B cell (primary cell): Measurements from ENCODE around the gene TMEM132D.

Source experiments
- EZH2 ChIP-seq: IDR thresholded peaks from 2 replicates; pipeline ENCODE4 v1.6.1; 2012; ENCODE audit warnings: borderline replicate concordance, low read depth, mild to moderate bottlenecking, moderate library complexity, low read length; ENCODE audit not compliant: insufficient read depth, poor library complexity, severe bottlenecking
- TF ChIP-seq, protein P1 (sequence below): fragments of 200-600 bp; IDR thresholded peaks from one replicate; pipeline ENCODE4 v1.8.0; 2022; ENCODE audit warnings: antibody characterized with exemption, mild to moderate bottlenecking

- TF ChIP-seq, protein P1, sequence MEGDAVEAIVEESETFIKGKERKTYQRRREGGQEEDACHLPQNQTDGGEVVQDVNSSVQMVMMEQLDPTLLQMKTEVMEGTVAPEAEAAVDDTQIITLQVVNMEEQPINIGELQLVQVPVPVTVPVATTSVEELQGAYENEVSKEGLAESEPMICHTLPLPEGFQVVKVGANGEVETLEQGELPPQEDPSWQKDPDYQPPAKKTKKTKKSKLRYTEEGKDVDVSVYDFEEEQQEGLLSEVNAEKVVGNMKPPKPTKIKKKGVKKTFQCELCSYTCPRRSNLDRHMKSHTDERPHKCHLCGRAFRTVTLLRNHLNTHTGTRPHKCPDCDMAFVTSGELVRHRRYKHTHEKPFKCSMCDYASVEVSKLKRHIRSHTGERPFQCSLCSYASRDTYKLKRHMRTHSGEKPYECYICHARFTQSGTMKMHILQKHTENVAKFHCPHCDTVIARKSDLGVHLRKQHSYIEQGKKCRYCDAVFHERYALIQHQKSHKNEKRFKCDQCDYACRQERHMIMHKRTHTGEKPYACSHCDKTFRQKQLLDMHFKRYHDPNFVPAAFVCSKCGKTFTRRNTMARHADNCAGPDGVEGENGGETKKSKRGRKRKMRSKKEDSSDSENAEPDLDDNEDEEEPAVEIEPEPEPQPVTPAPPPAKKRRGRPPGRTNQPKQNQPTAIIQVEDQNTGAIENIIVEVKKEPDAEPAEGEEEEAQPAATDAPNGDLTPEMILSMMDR = no peak
- TF ChIP-seq EZH2 = no peak
Measured at GRCh38 chr12:129870136-129870535, 33.7 kb downstream of the TMEM132D start.
